Measurements from ENCODE around the gene RPL22.
A peak's percentile ranks its signal among the peaks of the same experiment; 100 is the strongest.
"Not testable (repeated sequence)": the region's sequence is repeated elsewhere in the genome, so short reads cannot be mapped to it uniquely, and the experiment has no call there.

Gene RPL22

DNA sequence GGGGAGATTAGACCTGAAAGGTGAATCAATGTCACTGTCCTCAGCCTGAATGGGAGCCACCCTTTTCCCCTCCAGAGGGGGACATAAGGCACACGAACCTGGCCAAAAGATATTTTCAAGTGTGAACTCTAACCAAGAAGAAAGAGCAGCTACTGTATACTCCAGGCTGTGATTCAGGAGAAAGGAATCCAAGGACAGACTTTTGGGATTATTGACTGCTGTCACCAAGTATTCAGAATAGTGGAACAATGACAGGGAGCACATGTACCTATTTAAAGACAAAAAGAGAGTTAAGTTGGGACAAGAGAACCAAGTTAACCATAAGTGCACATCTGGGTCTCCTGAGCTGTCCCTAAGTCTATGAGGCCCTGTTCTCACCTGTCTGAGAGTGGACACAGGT is 34.0 kb upstream of the RPL22 start:
- no peak for DNase-seq (ENCODE audit: low spot score)

DNA sequence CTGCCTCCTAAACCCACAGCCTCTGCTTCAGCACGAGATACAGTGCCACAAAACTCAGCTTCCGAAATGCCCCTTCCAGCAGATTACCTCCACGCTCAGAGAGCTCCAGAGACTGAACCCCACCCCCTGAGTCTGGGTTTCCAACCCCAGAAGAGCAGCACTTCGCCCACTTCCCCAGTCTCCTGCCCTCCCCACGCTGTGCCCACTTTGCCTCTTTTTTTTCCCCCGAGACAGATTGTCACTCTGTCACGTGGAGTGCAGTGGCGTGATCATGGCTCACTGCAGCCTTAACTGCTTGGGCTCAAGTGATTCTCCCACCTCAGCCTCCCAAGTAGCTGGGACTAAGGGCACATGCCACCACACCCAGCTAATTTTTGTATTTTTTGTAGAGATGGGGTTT is 26.3 kb upstream of the RPL22 start:
- no peak for DNase-seq (ENCODE audit: low spot score)

DNA sequence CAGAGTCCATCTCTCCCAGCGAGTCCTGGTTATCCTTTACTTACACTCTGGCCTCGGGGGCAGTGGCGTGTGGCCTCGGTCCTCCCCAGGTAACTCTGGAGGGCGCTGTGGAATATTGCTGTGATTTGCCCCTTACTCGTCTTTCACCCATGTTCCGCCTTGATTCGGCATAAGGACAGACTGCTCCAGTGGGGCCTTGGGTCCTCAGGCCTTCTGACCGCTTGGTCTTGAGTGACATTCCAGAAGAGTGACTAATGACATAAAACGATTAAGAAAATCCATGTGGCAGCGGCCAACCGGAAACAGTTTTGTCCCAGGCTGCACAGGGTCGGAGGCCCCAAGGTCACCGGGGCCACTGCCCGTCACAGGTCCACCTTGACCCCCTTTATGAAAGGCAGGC is 25.3 kb upstream of the RPL22 start:
- no peak for DNase-seq (ENCODE audit: low spot score)

DNA sequence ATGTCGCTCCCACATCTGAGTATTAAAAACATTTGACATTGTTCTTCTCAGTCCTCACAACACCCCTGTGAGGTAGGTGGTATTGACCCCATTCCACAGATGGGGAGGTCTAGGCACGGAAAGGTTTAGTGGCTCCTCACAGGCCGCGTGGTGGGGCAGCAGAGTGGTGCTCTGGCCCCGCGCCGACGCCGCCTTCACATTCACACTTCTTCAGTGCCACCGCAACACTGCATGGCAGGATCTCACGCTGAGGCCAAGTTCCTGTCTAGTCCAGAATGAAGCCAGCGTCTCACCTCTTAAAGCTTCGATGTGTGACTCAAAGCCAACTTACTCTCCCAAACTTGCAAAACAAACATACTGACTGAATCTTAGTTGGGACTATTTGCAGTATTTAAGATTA is 24.2 kb upstream of the RPL22 start:
- DNase-seq (ENCODE audit: low spot score): no peak

DNA sequence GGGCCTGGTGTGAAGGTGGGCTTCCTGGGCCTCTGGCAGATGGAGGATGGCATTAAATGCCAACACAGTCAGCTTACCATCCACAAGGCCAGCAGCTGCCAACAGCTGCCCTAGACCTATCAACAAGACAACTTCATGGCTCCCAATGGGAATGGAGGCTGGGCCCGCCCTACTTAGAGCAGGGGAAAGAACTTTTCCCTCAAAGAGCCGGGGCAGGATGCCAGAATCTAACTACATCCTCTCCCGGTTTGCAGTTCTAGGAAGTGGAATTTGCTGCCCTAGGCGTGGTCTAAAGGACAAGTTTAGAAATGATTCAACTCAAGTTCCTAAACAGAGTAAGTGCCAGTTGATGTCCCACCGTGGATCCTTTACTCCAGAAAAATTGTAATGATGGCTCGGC is 23.2 kb upstream of the RPL22 start:
- no peak for DNase-seq (ENCODE audit: low spot score)

DNA sequence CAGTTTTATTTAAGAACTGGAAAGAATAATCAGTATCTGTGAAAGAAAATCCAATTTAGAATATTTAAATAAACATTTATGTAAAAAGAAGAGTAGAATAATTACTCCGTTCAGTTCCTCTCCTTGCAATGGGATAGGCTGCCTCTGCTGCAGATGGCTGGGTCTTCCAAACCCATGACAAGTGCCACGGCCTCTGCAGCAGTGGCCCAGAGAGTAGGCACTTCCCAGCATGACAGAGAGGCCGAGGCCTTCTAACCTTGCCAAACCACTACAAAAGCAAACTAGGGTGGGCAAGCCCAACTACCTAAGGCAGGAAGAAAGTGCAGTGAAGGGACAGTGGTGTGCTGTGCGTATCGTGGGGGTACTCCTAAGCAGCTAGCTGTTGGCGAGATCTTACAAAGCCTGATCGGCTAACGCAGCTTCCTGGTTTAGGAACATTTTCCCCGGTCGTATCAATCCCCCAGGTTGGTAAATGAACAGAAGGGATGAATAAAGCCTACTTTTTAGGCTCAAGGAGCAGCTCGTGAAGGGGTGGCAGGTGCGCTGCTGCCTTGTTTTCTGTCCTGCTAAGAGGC is 21.9 kb upstream of the RPL22 start:
- no peak for DNase-seq (ENCODE audit: low spot score)

DNA sequence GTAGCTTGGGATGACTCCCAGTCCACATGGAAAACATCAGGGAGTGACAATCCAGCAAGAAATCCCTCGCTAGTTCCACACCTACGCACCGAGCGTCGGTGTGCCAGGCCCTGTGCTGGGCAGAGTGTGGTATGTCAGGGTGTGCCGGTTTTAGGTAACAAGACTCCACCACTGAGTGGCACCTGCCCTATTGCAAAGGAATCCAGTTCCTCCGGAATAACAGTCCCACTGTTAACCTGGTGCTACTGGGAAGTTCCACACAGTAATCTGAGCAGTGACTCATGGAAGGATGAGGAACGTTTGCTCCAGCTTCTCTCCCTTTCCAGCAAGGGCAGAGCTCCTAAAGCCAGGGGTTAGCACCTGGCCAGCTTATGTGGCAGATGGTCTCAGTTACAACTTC is 20.8 kb upstream of the RPL22 start:
- no peak for DNase-seq (ENCODE audit: low spot score)

DNA sequence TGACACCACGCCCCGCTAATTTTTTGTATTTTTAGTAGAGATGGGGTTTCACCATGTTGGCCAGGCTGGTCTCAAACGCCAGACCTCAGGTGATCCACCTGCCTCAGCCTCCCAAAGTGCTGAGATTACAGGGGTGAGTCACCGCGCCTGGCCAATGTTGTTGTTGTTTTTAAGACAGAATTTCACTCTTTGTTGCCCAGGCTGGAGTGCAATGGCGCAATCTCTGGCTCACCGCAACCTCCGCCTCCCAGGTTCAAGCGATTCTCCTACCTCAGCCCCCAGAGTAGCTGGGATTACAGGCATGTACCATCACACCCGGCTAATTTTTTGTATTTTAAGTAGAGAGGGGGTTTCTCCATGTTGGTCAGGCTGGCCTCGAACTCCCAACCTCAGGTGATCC is 20.2 kb upstream of the RPL22 start:
- DNase-seq (ENCODE audit: low spot score): not testable (repeated sequence)

DNA sequence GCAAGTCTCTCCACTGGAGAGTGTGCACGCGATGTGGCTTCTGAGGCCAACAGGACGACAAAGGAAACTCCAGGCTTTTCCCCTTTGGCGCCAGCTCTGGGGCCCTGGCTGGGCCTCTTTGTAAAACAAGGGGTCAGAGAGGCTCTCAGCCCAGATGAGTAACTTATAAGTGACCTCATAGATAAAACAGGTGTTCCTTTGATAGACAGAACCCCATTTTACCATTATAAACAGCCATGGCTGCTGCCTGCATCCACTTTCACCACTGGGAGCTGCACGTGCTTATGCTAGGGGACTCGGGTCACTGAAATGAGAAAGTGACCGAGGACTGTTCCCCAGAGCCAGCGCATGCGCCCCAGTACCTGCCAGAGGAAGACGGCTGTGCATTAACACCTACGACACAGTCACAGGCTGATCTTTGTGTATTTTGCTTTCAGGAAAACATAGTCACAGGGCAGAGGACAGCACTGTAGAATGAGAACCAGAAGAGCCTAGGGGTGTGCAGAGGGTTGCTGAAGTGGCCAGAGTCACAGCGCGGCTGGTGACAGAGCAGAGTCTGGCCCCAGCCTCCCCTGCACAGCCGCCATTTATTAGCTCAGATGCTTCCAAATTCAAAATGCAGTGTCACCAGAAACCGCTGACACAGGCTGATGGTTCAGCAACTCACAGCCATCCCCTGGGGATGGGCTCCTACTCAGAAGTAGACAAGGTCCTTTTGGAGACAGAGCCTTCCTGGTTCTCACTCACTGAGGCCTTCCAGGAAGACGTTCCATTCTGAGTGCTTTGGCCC is 19.2 kb upstream of the RPL22 start:
- DNase-seq (ENCODE audit: low spot score): no peak

DNA sequence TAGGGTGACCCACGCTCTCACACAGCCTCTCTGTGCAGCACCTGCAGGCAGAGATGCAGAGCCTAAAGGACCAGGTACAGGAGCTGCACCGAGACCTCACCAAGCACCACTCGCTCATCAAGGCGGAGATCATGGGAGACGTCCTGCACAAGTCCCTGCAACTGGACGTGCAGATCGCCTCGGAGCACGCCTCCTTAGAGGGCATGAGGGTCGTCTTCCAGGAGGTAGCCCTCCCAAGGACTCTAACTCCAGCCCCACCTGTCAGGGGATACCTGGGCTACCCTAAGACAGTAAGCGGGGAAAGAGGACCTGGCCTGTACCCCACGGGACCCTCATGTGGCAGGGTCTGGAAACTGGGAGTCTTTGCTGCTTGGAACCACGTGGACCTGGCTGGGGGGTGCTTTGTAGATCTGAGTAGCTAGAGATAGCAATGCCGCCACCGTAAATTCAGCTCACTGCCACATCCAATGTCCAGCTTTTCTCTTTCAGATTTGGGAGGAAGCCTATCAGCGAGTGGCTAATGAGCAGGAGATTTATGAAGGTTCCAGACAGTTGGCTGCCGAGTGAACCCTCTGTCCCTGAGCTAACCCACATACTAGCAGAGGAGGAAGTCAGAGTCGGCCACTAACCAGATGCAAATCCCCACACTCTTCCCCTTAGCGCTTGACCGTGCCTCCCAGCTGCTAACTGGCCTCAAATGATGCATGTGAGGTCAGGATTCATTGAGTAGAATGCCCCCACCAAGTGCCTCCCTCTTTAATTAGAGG is 13.0 kb upstream of the RPL22 start:
- DNase-seq (ENCODE audit: low spot score): no peak

DNA sequence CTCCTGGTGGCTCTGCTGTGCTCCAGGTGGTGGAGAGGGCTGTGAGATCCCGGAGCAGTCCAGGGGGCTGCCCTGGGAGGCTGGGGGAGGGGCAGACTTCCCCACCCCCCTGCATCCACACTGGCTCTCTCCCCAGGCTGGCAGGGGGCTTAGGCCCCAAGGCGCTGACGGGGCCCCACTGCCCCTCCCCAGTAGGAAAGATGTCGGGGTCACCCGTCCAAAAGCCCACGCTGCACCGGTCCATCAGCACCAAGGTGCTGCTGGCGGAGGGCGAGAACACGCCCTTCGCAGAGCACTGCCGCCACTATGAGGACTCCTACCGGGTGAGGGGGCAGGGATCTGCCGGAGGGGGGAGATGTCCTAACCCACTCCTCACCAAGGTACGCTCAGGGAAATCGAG is 12.3 kb upstream of the RPL22 start:
- DNase-seq (ENCODE audit: low spot score): no peak

DNA sequence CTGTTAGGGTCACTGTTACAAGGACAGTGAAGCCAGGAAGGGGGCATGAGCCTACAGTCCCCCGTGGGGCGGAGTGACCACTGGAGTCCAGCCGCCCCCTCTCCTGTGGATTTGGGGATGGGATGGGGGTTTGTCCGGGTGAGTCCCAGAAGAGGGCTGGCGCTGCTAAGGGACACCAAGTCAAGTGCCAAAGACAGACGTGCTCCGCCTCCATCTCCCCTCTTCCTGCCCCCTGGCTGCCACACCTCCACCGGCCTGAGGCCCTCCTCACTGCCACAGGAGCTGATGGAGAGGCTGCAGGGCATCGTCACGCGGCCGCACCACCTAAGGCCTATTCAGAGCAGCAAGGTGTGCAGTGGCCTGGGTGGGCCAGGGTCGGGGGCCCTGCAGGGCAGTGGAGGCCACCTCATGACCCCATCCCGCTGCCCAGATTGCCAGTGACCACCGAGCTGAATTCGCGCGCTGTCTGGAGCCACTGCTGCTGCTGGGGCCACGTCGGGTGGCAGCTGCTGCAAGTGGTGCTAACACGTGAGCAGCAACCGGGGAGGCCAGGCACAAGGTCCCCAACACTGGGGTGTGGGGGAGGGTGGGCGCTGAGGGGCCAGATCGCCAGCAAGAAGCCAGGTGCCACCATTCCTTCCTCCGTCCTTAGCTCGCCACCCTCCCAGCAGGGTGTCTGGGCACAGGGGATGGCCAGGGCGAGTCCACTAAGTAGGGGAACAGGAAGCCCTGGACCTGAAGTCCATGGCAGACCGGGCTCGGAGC is 11.4 kb upstream of the RPL22 start:
- DNase-seq (ENCODE audit: low spot score): no peak

DNA sequence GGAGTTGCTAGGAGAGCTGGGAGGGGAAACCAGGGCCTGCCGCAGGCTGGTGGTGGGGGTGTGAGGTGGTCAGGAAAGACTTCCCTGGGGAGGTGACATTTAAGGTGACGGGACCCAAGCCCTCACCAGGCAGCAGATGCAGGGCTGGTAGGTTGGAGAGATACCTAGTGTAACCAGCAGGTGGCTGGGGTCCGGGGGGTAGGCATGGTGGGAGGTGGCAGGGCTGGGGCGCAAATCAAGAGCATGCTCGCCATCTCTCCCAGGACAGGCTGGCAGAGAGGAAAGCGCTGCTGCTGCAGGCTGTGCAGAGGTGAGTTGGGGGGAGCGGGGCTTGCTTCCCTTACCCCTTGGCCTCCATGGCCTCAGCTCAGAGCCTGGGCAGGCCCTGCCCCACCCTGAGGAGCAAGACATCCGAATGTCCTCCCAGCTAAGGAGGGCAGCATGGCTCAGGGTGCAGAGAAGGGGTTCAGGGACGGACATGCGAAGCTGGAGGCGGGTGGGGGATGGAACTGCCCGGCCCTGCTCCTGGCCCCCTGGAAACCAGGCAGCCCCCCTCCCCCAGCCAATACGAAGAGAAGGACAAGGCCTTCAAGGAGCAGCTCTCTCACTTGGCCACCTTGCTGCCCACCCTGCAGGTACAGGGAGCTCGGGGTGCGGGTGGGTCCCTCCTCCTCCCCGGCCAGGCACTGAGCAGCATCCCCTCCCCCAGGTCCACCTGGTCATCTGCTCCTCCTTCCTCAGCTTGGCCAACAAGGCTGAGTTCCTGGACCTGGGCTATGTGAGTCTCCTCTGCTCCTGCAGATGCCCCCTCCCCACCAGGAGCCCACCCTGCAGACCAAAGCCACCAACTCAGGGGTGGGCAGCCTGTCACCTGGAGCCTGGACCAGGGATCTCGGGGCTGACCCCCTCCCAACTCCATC is 10.5 kb upstream of the RPL22 start:
- no peak for DNase-seq (ENCODE audit: low spot score)

DNA sequence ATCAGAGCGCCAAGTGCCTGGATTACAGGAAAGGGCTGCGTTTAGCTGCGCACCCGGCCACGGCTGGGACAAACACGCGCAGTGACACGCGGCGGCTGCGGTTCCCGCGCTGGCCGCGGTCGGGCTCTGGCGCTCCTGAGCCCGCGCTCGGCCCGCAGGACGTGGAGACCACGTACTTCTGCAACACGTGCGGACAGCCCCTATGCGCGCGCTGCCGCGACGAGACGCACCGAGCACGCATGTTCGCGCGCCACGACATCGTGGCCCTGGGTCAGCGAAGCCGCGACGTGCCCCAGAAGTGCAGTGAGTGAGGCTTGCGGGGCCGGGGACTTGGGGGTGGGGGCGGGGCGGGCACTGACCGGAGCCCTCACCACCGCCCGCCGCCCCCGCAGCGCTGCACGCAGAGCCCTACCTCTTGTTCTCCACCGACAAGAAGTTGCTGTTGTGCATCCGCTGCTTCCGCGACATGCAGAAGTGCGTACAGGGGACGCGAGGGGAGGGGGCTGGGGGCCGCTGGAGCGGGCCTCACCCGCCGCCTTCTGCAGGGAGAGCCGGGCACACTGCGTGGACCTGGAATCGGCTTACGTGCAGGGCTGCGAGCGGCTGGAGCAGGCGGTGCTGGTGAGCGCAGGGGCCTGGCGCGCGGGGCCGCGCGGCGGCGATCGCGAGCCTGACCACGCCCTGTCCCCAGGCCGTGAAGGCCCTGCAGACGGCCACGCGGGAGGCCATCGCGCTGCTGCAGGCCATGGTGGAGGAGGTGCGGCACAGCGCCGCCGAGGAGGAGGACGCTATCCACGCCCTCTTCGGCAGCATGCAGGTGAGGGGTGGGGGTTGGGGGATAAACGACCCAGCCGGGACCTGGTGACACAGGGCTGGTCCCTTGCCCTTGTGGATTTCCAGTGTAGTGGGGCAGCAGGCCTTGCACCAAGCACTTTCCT is 9.6 kb upstream of the RPL22 start:
- DNase-seq (ENCODE audit: low spot score): peak; percentile 58

DNA sequence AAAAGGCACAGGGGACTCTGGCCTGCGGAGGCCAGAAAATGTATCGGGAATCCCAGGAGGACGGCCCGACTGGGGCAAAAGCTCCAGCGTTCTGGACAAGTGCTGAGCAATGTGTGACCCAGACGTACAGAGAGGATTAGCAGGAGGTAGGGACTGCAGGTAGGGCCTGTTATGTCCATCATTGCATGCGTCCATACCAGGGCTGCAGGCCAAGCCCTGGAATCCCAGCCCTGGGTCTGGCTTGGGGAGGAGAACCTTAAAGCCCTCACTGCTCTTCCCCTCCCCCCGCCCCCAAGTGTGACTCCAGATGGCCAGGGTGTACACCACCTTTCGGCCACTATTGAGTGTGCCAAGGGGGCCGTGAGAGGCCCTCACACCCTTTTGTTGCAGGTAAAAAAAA is 8.5 kb upstream of the RPL22 start:
- no peak for DNase-seq (ENCODE audit: low spot score)

DNA sequence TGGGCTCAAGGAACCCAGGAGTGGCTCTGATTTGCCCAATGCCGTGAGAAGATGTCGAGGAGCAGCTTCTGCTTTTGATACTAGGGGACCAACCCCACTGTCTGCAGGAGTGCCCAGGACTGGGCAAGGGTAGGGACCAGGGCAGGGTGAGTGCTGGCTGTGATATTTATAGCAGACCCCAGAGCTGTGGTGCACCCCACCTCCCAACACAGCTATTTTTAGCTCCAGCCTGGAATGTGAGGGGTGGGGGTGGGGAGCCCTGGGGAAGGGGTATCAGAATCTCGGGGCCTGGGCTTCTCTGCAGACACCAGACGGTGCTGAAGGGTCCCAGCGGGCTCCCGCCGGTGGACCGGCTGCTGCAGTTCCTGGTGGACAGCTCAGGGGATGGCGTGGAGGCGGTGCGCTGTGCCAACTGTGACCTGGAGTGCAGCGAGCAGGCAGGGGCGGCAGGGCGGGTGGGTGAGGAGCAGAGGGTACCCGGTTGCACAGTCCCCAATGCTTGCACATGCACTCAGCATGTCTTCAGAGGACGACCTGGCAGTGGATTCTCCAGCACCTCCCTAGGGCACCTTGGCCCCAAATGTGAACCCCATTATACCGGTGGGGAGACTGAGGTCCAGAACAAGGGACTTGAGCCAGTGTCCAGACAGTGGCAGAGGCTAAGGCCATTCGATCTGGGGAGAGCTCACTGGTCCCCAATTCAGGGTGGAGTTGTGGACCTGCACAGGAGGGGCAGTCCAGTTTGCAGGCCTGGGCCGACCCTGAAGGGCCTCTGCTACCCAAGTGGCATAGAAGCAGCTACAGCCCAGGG is 7.9 kb upstream of the RPL22 start:
- DNase-seq (ENCODE audit: low spot score): no peak

DNA sequence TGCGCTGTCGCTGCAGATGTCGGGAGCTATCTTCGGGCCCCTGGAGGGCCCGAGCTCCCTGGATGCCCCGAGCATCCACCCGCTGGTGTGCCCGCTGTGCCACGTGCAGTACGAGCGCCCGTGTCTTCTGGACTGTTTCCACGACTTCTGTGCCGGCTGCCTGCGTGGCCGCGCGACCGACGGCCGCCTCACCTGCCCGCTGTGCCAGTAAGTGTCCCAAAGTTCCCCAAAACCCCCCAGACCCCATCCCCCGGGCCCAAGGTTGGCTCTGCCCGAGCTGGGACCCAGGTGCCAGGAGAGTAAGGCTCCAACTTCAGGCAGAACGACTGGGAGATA is 7.1 kb upstream of the RPL22 start:
- DNase-seq (ENCODE audit: low spot score): no peak

DNA sequence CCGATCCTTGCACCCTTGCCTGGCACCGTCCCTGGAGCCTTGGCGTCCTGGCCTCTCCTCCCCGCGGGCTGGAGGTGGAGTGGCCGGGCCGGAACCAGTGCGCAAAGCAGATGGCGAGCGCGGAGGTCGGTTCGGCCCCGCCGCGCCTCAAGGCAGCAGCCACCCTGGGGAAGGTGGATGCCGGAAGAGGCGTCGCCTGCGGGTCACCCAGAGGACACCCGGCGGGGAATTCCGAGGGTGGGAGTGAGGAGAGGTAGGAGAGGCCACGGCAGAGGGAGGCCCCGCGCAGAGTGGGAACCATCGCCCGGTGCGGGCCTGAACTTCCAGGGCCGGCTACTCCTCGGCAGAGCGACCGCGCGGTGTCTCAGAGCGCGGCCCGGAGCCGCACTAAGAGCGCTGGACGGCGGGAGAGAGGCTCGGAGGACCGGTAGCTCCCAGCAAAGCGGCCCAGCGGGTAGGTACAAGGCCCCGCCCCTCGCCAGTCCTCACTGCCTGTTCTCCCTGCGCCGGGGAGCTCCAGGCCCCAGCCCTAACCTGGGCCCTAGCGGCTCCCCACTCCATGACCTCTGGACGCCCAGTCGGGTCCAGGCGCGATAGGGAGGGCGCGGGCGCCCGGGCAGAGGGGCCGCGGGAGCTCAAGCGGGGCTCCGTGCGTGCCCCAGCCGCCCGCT is 6.6 kb upstream of the RPL22 start, which contains the start of gene RNF207:
RNF207 (plus strand) TSS at position 271 of the 671 bp plus-strand sequence. CDS start 417 bp downstream, outside the sequence.
- DNase-seq (ENCODE audit: low spot score): no peak

DNA sequence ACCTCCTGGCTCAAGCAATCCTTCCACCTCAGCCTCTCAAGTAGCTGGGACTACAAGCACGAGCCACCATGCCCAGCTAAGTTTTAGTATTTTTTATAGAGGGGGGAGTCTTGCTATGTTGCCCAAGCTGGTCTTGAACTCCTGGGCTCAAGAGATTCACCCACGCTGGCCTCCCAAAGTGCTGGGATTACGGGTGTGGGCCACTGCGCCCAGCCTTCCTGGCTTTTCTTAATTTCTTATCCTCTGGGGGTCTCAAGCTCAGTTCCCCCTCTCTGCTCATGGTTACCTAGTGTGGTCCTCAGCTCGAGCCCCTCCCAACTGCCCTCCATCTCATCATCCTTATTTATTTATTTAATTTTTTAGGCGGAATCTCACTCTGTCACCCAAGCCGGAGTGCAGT is 2.9 kb upstream of the RPL22 start:
- DNase-seq (ENCODE audit: low spot score): no peak

Measured in Ammon's horn (tissue), 1 donor.